ENCODE data around the gene CLDN9.
A peak's percentile ranks its signal among the peaks of the same experiment; 100 is the strongest.

The CLDN9 gene

DNA sequence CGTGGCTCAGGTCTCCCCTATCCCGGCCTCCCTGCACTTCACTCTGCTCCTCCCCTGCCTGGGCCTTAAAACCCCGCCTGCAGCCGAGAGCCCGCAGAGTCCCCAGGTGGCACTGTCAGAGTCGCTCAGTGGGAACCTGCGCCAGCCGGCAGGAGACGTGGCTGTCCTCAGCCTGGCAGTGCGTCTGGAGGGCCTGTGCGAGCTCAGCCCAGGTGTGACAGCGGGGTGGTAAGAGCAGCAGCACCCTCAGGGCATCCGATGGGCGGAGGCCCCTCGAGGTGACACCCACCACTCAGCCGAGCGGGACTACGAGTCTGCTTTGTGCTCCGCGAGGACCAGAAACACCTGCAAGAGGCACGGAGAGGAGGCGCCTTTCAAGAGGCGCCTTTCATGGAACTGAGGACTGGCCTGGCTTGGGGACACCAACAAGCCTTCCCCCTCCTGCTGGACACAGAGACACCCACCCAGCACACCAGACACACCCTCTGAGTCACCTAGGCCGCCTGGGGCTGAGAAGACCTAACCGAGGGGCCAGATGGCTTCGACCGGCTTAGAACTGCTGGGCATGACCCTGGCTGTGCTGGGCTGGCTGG lies at the start of gene CLDN9:
CLDN9 (plus strand) TSS at position 96 of the 593 bp plus-strand sequence; CDS start at position 536, 440 bp downstream.
- no peak for DNase-seq (ENCODE audit: low read depth)

DNA sequence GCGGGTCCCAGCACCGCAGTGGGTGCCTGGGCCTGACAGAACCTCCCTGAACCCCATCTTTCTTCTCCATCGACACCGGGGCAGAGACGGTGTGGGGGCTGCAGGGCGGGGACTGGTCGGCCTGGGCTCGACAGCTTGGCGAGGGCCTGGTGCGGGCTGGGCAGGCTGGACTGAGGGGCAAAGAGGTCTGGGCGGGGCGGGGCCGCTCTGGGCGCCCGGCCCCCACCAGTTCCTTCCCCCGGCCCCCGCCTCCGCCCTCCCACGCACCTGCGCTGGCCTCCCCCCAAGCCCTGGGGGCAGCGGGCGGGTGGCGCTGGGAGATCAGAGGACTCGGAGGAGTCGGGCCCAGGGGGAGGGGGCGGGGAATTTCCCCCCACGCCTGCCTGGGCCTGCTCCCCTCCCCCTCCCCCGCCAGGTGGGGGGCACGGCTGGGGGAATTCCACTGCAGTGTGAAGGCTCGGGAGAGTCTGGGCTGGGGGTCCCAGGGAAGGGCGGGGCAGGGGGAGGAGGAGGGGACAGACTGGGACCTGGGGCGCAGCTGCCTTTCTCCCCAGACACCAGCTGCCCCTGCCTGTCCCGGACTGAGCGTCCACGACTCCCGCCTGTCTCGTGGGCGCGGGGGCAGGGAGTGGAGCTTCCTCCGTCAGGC lies 49.5 kb upstream of the CLDN9 start:
- DNase-seq (ENCODE audit: low read depth), result no peak

- no peak for DNase-seq (ENCODE audit: low read depth)
Measured at GRCh38 chr16:2963723-2964474, 48.8 kb upstream of the CLDN9 start, which contains the start of gene KREMEN2. KREMEN2 (plus strand) TSS chr16:2964275; CDS start chr16:2964521, 246 bp downstream.

GRCh38 chr16:2964475-2965336 lies 48.0 kb upstream of the CLDN9 start:
- no peak for DNase-seq (ENCODE audit: low read depth)

DNA sequence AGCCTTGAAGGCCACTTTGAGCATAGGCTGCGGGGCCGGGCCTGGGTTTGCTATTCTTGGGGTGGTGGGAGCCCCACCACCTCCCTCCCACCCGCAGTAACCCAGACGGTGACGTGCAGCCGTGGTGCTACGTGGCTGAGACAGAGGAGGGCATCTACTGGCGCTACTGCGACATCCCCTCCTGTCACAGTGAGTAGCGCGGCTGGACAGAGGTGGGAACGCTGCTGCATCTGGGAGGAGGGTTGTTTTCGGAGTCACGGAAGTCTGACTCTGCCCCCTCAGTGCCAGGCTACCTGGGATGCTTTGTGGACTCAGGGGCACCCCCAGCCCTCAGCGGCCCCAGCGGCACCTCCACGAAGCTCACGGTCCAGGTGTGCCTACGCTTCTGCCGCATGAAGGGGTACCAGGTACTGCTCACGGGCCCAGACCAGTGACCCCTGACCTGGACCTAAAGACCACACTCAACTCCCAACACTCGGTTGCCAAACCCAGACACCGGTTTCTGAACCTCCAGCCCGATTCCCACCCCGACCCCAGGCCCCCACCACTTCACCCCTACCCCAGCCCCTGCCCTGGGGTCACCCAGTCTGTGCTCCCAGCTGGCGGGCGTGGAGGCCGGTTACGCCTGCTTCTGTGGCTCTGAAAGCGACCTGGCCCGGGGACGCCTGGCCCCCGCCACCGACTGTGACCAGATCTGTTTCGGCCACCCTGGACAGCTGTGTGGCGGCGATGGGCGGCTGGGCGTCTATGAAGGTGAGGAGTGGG lies 46.5 kb upstream of the CLDN9 start:
- no peak for DNase-seq (ENCODE audit: low read depth)

DNA sequence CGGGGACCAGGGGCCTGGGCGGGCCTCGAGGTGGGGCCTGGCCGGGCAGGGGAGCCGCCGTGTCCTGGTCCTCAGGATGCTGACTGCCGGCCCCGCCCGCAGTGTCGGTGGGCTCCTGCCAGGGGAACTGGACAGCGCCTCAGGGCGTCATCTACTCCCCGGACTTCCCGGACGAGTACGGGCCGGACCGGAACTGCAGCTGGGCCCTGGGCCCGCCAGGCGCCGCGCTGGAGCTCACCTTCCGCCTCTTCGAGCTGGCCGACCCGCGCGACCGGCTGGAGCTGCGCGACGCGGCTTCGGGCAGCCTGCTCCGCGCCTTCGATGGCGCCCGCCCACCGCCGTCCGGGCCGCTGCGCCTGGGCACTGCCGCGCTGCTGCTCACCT lies 45.9 kb upstream of the CLDN9 start:
- DNase-seq (ENCODE audit: low read depth), result no peak

DNA sequence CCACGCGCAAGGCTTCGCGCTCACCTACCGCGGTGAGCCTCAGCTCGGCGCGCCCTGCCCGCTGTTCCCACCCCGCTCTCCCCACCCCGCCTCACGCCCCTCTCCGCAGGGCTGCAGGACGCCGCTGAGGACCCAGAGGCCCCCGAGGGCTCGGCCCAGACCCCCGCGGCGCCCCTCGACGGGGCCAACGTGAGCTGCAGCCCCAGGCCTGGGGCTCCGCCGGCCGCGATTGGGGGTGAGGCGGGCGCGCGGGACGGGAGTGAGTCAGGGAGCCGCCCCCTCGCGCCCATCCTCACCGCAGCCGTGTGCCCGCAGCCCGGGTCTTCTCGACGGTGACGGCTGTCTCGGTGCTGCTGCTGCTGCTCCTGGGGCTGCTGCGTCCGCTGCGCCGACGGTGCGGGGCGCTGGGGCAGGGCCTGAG lies 45.5 kb upstream of the CLDN9 start:
- DNase-seq (ENCODE audit: low read depth), result no peak

GRCh38 chr16:2967721-2968161 lies 45.0 kb upstream of the CLDN9 start:
- no peak for DNase-seq (ENCODE audit: low read depth)

- DNase-seq (ENCODE audit: low read depth), result no peak
Measured at GRCh38 chr16:2968368-2968737, 44.4 kb upstream of the CLDN9 start.

GRCh38 chr16:2968738-2969544 lies 43.8 kb upstream of the CLDN9 start, which contains the start of gene PAQR4:
PAQR4 (plus strand) TSS chr16:2969348; CDS start chr16:2969675, 327 bp downstream.
- peak; percentile 79 for DNase-seq (ENCODE audit: low read depth)

- peak; percentile 33 for DNase-seq (ENCODE audit: low read depth)
Measured at GRCh38 chr16:2969545-2970521, 42.9 kb upstream of the CLDN9 start.

GRCh38 chr16:2970563-2970962 lies 42.2 kb upstream of the CLDN9 start:
- no peak for DNase-seq (ENCODE audit: low read depth)

- no peak for DNase-seq (ENCODE audit: low read depth)
Measured at GRCh38 chr16:2971134-2971984, 41.4 kb upstream of the CLDN9 start.

DNA sequence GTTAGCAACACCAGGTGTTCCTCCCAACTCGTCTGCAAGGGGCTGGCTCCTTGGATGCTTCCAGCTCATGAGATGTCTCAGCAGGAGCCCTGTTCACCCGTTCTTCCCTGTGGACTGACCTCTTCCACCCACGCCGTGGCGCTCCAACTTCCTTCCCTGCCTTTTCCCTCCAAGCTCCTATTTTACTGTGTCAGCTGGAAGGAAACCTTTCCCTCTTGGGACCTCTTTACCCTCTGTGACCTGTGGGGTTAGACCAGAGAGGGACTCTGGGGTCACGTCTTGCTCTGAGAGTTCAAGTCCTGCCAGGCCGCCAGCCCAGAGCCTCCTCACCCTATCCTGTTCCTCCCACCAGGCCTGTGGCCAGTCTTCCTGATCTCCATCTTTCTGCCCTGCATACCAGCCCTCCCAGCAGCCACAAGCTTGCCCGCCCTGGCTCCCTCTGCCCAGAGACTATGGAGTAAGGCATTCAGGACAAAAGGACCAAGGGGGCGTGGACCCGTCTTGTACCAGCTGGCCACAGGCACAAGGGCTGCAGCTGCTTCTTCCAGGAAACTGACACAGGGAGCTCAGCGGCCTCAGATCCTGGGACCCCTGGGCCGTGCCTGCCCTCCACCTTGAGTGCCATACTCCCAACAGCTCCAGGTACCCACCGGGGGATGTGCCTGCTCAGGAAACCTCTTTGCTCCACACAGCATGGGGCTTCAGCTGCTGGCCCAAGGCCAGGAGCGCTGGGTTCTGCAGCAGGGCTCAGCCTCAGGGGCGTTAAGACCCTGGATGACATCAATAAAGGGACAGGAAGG lies 40.5 kb upstream of the CLDN9 start:
- no peak for DNase-seq (ENCODE audit: low read depth)

DNA sequence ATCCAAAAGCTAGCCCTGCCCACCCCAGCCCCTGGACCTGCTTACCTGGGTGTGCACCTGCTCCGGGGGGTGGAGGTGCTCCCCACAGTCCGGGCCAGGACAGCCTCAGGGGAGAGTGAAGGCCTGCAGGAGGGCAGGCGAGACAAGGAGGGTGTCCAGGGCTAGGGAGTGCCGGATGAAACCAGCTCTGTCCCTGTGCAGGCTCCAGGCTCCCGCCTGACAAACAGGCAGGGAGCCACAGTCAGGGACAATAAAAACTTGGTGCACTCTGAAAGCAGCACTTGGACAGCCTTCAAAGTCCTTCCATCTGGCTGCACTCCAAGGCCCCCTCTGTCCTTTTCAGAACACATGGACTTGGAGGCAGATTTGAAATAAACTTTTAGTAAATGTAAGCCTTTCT lies 39.6 kb upstream of the CLDN9 start:
- no peak for DNase-seq (ENCODE audit: low read depth)

- no peak for DNase-seq (ENCODE audit: low read depth)
Measured at GRCh38 chr16:2973605-2974318, 39.0 kb upstream of the CLDN9 start.
